Measurements from ENCODE around the gene AP5M1.

The AP5M1 gene

GRCh38 chr14:57345106-57345505 is 76.3 kb downstream of the AP5M1 start:
- no peak overlapping the region for H3K4me3 ChIP-seq (ENCODE audit: low read depth, low read length)
- DNase-seq (ENCODE audit: low read depth), result no peak
- TF ChIP-seq CTCF (IDR thresholded peaks at IDR 0.05; ENCODE audit: low read depth, low read length, missing control alignments), result no peak

GRCh38 chr14:57346741-57347140 is 78.0 kb downstream of the AP5M1 start:
- TF ChIP-seq CTCF (IDR thresholded peaks at IDR 0.05; ENCODE audit: low read depth, low read length, missing control alignments), result no peak
- no peak for DNase-seq (ENCODE audit: low read depth)
- H3K4me3 ChIP-seq (ENCODE audit: low read depth, low read length), result no peak overlapping the region

All from GM12864 (cell line).